Stimulated activated CD4-positive, alpha-beta T cell treated with anti-CD3 and anti-CD28 coated beads, Interleukin-12 subunit alpha, Interleukin-12 subunit beta, amount 100 ng/mL, for 48 hours (primary cell): ENCODE measurements around the gene D2HGDH.
"Not testable (repeated sequence)": the region's sequence is repeated elsewhere in the genome, so short reads cannot be mapped to it uniquely, and the experiment has no call there.

ENCODE experiments used
- DNase-seq, 3 donors: peaks; one replicate each; pipeline ENCODE4 v3.0.0-alpha.2; 2020; ENCODE audit warnings: low read depth in 2 of 3, low spot score in 1 of 3

The D2HGDH gene

GRCh38 chr2:241768251-241768711, 33.9 kb downstream of the D2HGDH start:
- DNase-seq: no peak

GRCh38 chr2:241768850-241769249, 34.4 kb downstream of the D2HGDH start:
- DNase-seq: no peak

GRCh38 chr2:241769819-241770184, 35.4 kb downstream of the D2HGDH start:
- DNase-seq: no peak

GRCh38 chr2:241770185-241770935, 35.9 kb downstream of the D2HGDH start:
- DNase-seq: no peak

- DNase-seq: no peak
These were observed 36.5 kb downstream of the D2HGDH start for GRCh38 chr2:241770936-241771285.

GRCh38 chr2:241771286-241772062, 37.0 kb downstream of the D2HGDH start:
- no peak for DNase-seq

- no peak for DNase-seq
These were observed 37.7 kb downstream of the D2HGDH start for GRCh38 chr2:241772063-241772499.

GRCh38 chr2:241773511-241774418, 39.3 kb downstream of the D2HGDH start:
- DNase-seq: no peak

- DNase-seq: no peak
These were observed 40.2 kb downstream of the D2HGDH start for GRCh38 chr2:241774419-241775222.

GRCh38 chr2:241775223-241776177, 41.1 kb downstream of the D2HGDH start:
- DNase-seq: no peak

- DNase-seq: no peak
These were observed 42.1 kb downstream of the D2HGDH start, which contains the start of gene GAL3ST2 for GRCh38 chr2:241776336-241777169. Gene GAL3ST2, plus strand, starts transcription at chr2:241776822. Its CDS starts 134 bp downstream, at chr2:241776956.

GRCh38 chr2:241777170-241777685, 42.8 kb downstream of the D2HGDH start:
- DNase-seq: no peak

GRCh38 chr2:241777686-241778627, 43.5 kb downstream of the D2HGDH start:
- DNase-seq: no peak

- DNase-seq: no peak
These were observed 46.6 kb downstream of the D2HGDH start for GRCh38 chr2:241780939-241781569.

GRCh38 chr2:241782053-241782452, 47.6 kb downstream of the D2HGDH start:
- DNase-seq: not testable (repeated sequence)

GRCh38 chr2:241788135-241788534, 53.7 kb downstream of the D2HGDH start:
- no peak for DNase-seq

- DNase-seq: peak in 2 of 3 donors; percentile 26 to 57
These were observed 54.1 kb downstream of the D2HGDH start for GRCh38 chr2:241788572-241788971.
